ENCODE results near the gene COX4I1.

Gene COX4I1

DNA sequence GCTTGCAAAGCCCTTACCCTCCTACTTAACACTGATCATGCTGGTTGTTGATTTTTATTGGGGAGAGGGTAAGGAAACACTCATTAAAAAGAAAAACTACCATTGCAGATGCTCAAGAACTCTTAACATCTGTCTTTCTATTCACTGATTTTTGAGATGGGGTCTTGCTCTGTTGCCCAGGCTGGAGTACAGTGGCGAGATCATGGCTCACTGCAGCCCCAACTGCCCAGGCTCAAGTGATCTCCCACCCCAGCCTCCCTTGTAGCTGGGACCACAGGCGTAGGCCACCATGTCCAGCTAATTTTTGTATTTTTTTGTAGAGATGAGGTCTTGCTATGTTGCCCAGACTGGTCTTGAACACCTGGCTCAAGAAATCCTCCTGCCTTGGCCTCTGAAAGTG is 14.7 kb upstream of the COX4I1 start:
- Histone ChIP-seq H3K79me2 (ENCODE audit: insufficient read depth, low read length) (peaks cover 13% of the 10 kb centered on the region; the same call in 1 of the 2 replicates), H3K9me2 (replicated peaks; ENCODE audit: low read depth, low read length) (no peaks in the 10 kb centered on the region), H4K20me1 (ENCODE audit: insufficient read depth, low read length, poor library complexity, severe bottlenecking) (no peaks in the 10 kb centered on the region), H3K9me3 (ENCODE audit: insufficient read depth, low read depth, low read length) (no peaks in the 10 kb centered on the region), H2AFZ (ENCODE audit: low read length) (no peak overlapping the region), H3K36me3 (ENCODE audit: insufficient read depth, low read length) (peaks cover 54% of the 10 kb centered on the region; the same call in 1 of the 2 replicates), H3K27me3 (ENCODE audit: insufficient read depth, low read length, poor library complexity, severe bottlenecking) (no peaks in the 10 kb centered on the region), H3K4me3 (ENCODE audit: low read length, poor library complexity, severe bottlenecking) (no peak overlapping the region), H3K4me2 (ENCODE audit: low read depth, low read length, poor library complexity, severe bottlenecking) (no peak overlapping the region), H3F3A (ENCODE audit: low read depth) (no peaks in the 10 kb centered on the region), H3K4me1 (ENCODE audit: insufficient read depth, low read length, poor library complexity, severe bottlenecking) (no peaks in the 10 kb centered on the region), H3K9ac (ENCODE audit: low read depth, low read length, poor library complexity, severe bottlenecking) (no peak overlapping the region)
- TF ChIP-seq, protein P1, sequence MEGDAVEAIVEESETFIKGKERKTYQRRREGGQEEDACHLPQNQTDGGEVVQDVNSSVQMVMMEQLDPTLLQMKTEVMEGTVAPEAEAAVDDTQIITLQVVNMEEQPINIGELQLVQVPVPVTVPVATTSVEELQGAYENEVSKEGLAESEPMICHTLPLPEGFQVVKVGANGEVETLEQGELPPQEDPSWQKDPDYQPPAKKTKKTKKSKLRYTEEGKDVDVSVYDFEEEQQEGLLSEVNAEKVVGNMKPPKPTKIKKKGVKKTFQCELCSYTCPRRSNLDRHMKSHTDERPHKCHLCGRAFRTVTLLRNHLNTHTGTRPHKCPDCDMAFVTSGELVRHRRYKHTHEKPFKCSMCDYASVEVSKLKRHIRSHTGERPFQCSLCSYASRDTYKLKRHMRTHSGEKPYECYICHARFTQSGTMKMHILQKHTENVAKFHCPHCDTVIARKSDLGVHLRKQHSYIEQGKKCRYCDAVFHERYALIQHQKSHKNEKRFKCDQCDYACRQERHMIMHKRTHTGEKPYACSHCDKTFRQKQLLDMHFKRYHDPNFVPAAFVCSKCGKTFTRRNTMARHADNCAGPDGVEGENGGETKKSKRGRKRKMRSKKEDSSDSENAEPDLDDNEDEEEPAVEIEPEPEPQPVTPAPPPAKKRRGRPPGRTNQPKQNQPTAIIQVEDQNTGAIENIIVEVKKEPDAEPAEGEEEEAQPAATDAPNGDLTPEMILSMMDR (conservative IDR thresholded peaks at IDR 0.05; ENCODE audit: low read length), result no peak
- TF ChIP-seq EZH2phosphoT487 (IDR thresholded peaks at IDR 0.05; ENCODE audit: borderline replicate concordance), result no peak

DNA sequence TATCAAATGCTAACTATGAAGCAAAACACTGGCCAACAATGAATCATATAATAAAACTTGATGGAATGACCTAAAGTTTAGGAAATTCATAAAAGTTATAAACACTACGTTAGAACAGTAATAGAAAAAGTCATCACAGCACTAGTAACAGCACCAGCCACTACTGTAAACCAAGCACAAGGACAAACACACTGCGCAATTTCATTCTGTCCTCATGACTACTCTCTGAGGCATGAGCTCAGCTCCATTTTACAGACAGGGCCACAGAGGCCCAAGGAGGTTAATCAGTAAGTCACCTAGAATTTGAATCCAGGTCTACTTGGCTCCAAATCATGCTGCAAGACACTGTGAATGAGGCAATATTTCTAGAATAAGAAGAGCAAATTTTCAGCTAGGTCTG is 13.6 kb upstream of the COX4I1 start:
- Histone ChIP-seq H3K4me2 (ENCODE audit: low read depth, low read length, poor library complexity, severe bottlenecking) (no peak overlapping the region), H4K20me1 (ENCODE audit: insufficient read depth, low read length, poor library complexity, severe bottlenecking) (no peaks in the 10 kb centered on the region), H3K27me3 (ENCODE audit: insufficient read depth, low read length, poor library complexity, severe bottlenecking) (no peaks in the 10 kb centered on the region), H3K4me1 (ENCODE audit: insufficient read depth, low read length, poor library complexity, severe bottlenecking) (no peaks in the 10 kb centered on the region), H3K9me3 (ENCODE audit: insufficient read depth, low read depth, low read length) (no peaks in the 10 kb centered on the region), H3K9me2 (replicated peaks; ENCODE audit: low read depth, low read length) (no peaks in the 10 kb centered on the region), H2AFZ (ENCODE audit: low read length) (no peak overlapping the region), H3K4me3 (ENCODE audit: low read length, poor library complexity, severe bottlenecking) (no peak overlapping the region), H3F3A (ENCODE audit: low read depth) (no peaks in the 10 kb centered on the region), H3K36me3 (ENCODE audit: insufficient read depth, low read length) (peaks cover 43% of the 10 kb centered on the region; the same call in 1 of the 2 replicates), H3K79me2 (ENCODE audit: insufficient read depth, low read length) (peaks cover 22% of the 10 kb centered on the region; the same call in 1 of the 2 replicates), H3K9ac (ENCODE audit: low read depth, low read length, poor library complexity, severe bottlenecking) (no peak overlapping the region)
- no peak for TF ChIP-seq EZH2phosphoT487 (IDR thresholded peaks at IDR 0.05; ENCODE audit: borderline replicate concordance)
- TF ChIP-seq, protein P1 (conservative IDR thresholded peaks at IDR 0.05; ENCODE audit: low read length), result no peak

DNA sequence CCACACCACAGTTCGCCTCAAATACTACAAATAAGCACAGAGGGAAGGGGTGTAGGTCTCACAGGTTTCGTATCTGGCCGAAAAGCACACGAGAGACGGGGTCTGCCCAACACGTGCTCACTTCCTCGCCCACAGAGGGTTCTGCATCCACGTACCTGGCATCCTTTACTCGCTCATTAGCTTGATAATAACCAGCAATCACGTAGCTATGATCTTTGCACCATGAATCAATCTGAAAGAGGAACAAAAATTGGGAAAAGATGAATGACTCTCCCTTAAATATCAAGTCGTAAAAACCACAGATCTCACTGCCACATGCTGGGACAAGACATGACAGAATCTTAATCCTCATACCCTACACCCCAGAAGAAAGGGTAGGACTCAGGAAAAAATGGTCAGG is 10.7 kb upstream of the COX4I1 start:
- H3K4me1 ChIP-seq (ENCODE audit: insufficient read depth, low read length, poor library complexity, severe bottlenecking), result no peaks in the 10 kb centered on the region
- H3K4me3 ChIP-seq (ENCODE audit: low read length, poor library complexity, severe bottlenecking), result no peak overlapping the region
- no peaks in the 10 kb centered on the region for H3K9me3 ChIP-seq (ENCODE audit: insufficient read depth, low read depth, low read length)
- H3K4me2 ChIP-seq (ENCODE audit: low read depth, low read length, poor library complexity, severe bottlenecking), result no peak overlapping the region
- H4K20me1 ChIP-seq (ENCODE audit: insufficient read depth, low read length, poor library complexity, severe bottlenecking), result no peaks in the 10 kb centered on the region
- no peak overlapping the region for H2AFZ ChIP-seq (ENCODE audit: low read length)
- no peak overlapping the region for H3K9ac ChIP-seq (ENCODE audit: low read depth, low read length, poor library complexity, severe bottlenecking)
- peaks cover 48% of the 10 kb centered on the region for H3K79me2 ChIP-seq (ENCODE audit: insufficient read depth, low read length)
- H3K9me2 ChIP-seq (replicated peaks; ENCODE audit: low read depth, low read length), result no peaks in the 10 kb centered on the region
- H3K36me3 ChIP-seq (ENCODE audit: insufficient read depth, low read length), result peaks cover 43% of the 10 kb centered on the region; the same call in 1 of the 2 replicates
- no peaks in the 10 kb centered on the region for H3K27me3 ChIP-seq (ENCODE audit: insufficient read depth, low read length, poor library complexity, severe bottlenecking)
- no peak for TF ChIP-seq EZH2phosphoT487 (IDR thresholded peaks at IDR 0.05; ENCODE audit: borderline replicate concordance)
- TF ChIP-seq, protein P1 (conservative IDR thresholded peaks at IDR 0.05; ENCODE audit: low read length), result no peak
- no peaks in the 10 kb centered on the region for H3F3A ChIP-seq (ENCODE audit: low read depth)

All from Loucy (cell line).